HG02763 (cell line): ENCODE measurements around the gene CLCA4.
"Not testable (repeated sequence)": the region's sequence is repeated elsewhere in the genome, so short reads cannot be mapped to it uniquely, and the experiment has no call there.

Experiments used
- ATAC-seq: cut with Tn5 transposase; IDR thresholded peaks from one replicate; pipeline ENCODE4 v1.9.1; 2021; ENCODE audit warnings: mild to moderate bottlenecking, moderate library complexity; ENCODE audit not compliant: unreplicated experiment

The CLCA4 gene

GRCh38 chr1:86530211-86530845 is 16.6 kb upstream of the CLCA4 start:
- no peak for ATAC-seq

- no peak for ATAC-seq
These were observed 8.8 kb upstream of the CLCA4 start for GRCh38 chr1:86537928-86538695.

GRCh38 chr1:86538775-86539174 is 8.1 kb upstream of the CLCA4 start:
- ATAC-seq, result no peak

DNA sequence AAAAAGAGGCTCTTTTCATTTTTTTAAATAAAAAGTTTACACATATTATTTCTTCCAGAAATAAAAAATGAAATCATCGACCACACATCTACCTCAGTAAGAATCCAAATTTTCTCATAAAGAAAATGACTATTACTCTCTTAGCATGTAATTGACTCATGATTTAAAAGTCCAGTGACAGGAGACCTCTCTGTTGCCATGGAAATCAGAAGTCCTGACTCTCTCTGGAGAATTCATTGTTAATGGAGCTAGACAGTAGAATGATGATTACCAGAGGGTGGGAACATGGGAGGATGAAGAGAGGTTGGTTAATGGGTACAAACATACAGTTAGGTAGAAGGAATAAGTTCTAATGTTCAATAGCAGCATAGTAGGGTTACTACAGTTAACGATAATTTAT is 5.0 kb upstream of the CLCA4 start:
- ATAC-seq, result no peak

GRCh38 chr1:86542631-86543030 is 4.2 kb upstream of the CLCA4 start:
- no peak for ATAC-seq

DNA sequence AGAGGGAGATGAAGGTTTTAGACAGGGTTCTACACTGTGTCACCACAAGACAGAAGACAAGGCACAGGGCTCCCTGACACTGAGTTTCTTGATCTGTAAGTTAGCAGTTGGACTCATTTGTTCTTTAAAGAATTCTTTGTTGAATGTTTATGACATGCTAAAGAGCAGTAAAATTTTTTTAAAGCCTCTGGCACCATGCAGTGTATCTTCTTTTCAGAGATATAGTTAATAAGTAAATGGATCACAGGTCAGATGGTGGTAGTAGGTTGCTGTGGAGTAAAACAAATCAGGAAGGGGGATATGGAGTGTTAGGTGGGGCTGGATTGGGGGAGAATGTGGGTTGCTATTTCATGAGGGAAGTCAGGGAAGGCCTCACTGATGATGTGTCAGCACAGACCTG is 2.0 kb downstream of the CLCA4 start:
- ATAC-seq, result no peak

DNA sequence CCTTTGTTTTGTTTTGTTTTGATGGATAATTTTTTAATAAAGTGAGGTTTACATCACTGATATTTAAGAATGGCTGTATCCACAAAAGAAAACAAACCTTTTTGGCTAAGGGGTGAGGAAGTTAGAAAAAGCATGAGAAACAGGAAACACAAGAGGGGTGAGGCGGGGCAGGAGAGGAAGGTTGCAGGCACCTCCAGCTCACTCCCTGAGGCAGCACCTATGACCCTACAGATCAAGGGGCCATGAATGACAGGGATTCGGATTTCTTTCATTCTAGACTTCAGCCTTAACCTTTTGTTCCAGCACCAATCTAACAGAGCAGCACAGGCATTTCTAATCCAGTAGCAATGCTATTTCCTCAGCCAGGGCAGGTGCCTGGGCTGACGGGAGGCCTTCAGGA is 4.4 kb downstream of the CLCA4 start:
- no peak for ATAC-seq

GRCh38 chr1:86552376-86552775 is 5.5 kb downstream of the CLCA4 start:
- ATAC-seq, result no peak

GRCh38 chr1:86557739-86558138 is 10.9 kb downstream of the CLCA4 start:
- ATAC-seq, result no peak

GRCh38 chr1:86563849-86564248 is 17.0 kb downstream of the CLCA4 start:
- no peak for ATAC-seq

DNA sequence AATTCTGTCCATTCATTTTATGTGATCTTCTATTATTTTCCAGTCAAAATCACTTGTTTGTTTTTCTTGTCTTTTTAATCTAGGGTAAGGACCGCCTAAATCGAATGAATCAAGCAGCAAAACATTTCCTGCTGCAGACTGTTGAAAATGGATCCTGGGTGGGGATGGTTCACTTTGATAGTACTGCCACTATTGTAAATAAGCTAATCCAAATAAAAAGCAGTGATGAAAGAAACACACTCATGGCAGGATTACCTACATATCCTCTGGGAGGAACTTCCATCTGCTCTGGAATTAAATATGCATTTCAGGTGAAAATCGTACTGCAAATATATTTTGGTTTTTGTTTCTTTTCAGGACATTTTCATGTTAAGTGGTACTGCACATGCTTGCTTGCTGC is 20.5 kb downstream of the CLCA4 start:
- ATAC-seq, result no peak

GRCh38 chr1:86567878-86568277 is 21.0 kb downstream of the CLCA4 start:
- no peak for ATAC-seq

GRCh38 chr1:86573763-86574484 is 27.0 kb downstream of the CLCA4 start:
- ATAC-seq, result no peak

DNA sequence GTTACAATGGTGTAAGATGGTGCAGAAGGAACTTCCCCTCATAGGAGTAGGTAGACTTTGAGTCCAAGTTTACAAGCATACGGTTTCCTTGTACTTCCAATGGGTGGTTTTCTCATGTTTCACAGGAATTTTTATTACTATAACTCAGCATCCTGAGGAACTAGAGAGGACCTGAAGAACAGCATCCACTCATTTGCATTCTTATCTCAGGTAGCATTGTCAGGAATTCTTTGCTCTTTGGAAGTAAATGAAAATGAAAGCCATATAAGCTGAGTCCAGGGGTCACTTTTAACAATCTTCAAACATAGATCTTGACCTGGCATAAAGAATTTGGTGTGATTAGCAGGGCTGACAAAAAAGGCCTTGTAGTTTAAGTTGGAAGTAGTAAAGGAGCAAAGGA is 34.4 kb downstream of the CLCA4 start:
- no peak for ATAC-seq

DNA sequence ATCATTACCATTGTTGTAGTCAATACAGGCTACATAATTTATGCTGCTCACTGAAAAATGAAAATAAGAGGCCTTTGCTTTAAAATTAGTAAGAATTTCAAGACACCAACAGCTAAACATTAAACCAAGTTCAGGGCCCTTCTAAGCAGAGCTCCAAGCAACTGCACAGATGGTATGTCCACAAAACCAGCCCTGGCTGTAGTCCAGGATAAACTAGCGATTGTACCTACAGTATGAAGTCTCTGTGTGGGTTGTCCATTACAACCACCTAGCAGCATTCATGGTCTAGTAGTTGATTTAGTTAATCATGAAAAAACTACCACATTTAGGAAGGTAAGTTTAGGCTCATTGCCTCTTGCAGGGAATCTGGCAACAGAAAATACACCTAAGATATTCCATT is 35.3 kb downstream of the CLCA4 start:
- ATAC-seq, result no peak

- no peak for ATAC-seq
These were observed 36.2 kb downstream of the CLCA4 start for GRCh38 chr1:86583032-86583431.

GRCh38 chr1:86583593-86583992 is 36.7 kb downstream of the CLCA4 start:
- ATAC-seq, result no peak

DNA sequence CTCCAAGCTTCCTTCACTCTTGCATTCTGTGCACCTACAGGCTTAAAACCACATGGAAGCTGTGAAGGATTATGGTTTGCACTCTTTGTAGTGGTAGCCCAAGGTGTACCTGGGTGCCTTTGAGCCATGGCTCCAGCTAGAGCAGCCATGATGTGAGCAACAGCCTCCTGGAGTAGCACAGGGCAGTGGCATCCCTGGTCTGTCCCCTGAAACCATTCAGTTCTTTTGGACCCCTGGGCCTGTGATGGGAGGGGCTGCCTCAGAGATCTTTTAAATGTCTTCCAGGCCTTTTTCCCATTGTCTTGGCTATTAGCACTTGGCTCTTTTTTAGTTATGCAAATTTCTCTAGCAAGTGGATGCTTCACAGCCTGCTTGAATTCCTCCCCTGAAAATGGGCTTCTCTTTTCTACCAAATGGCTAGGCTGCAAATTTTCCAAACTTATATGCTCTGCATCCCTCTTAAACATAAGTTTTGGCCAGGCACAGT is 47.4 kb downstream of the CLCA4 start:
- ATAC-seq, result no peak

GRCh38 chr1:86596224-86596623 is 49.3 kb downstream of the CLCA4 start:
- no peak for ATAC-seq

DNA sequence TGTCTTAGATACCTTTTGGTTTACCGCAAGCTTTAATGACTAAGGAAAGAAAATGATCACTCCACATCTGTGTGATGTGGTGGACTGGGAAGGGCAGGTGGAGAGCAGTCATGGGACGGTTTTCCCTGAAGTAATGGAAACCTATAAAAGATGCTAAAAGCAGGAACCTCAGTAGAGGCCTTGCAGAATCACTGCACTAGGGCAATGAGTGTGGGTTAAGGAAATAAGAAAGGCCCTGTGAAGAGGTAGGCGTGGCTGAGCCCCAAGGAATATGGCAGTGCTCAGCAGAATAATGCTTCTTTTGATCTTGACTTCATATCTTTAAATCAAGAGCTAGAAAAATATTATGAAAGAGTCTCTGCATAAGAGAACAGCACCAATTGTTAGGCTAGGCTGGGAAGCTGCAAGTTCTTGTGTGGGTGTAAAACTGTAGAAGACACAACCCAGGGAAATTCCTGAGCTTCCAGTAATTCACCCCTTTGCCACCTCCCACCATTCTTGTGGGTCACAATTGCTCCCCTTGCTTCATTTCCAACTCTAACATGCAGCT is 49.9 kb downstream of the CLCA4 start:
- ATAC-seq, result no peak

- ATAC-seq, result not testable (repeated sequence)
These were observed 59.2 kb downstream of the CLCA4 start for GRCh38 chr1:86606080-86606479.

DNA sequence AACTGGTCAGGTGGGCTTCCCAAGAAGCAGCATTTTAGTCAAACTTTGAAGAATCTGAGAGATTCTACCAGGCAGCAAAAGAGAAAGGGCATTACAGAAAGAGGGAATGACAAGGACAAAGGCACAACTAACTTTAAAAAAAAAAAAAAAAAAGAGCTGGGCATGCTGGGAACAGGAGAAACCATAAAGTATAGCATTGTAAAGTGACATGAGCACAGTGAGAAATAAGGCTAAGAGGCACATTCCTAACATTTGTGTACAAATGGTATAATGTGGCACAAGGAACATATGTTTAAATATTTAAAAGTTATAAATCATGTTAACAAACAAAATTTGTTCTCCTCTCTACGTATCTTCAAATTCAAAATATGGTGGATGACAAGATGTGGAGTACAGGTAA is 69.6 kb downstream of the CLCA4 start:
- ATAC-seq, result no peak
